Fibroblast of lung (primary cell): Measurements from ENCODE around the gene CORO2B. TPM values are rescaled to one million over a fixed set of nuclear protein-coding genes. Genes with fewer than 3 reads are reported as not detected.
A peak's percentile ranks its signal among the peaks of the same experiment; 100 is the strongest.

ENCODE experiments used
- DNase-seq, 2 donors: peaks; one replicate each; pipeline versions ENCODE4 v3.0.0 to v3.0.0-alpha.2; 2010; ENCODE audit warnings: low read depth in 2 of 2
- H2AFZ ChIP-seq: 2 replicates; pipeline ENCODE4 v1.5.1; 2012; ENCODE audit warnings: low read length, control low read depth, inconsistent platforms
- H3K27ac ChIP-seq: 2 replicates; pipeline ENCODE4 v1.5.1; 2011; ENCODE audit warnings: low read length, control low read depth; ENCODE audit not compliant: insufficient read depth
- H3K27me3 ChIP-seq: 2 replicates; pipeline ENCODE4 v1.5.1; 2011; ENCODE audit warnings: mild to moderate bottlenecking, low read length; ENCODE audit not compliant: control insufficient read depth, insufficient read depth
- H3K36me3 ChIP-seq: 2 replicates; pipeline ENCODE4 v1.5.1; 2011; ENCODE audit warnings: low read length; ENCODE audit not compliant: control insufficient read depth, insufficient read depth
- H3K4me1 ChIP-seq: 2 replicates; pipeline ENCODE4 v1.5.1; 2011; ENCODE audit warnings: low read length; ENCODE audit not compliant: control insufficient read depth, insufficient read depth; ENCODE audit errors: extremely low read depth
- H3K4me2 ChIP-seq: 2 replicates; pipeline ENCODE4 v1.5.1; 2011; ENCODE audit warnings: low read length, control low read depth; ENCODE audit not compliant: insufficient read depth; ENCODE audit errors: extremely low read depth
- H3K4me3 ChIP-seq, 4 experiments: fragments of 200-600 bp in 1 of 4; sonication (generic) in 1 of 4; replicated peaks in 1 of 4; 2 replicates each; pipeline ENCODE4 v1.5.1; 2011 to 2016; ENCODE audit warnings: low read length in 4 of 4, low read depth in 3 of 4, mild to moderate bottlenecking in 3 of 4, control low read depth in 2 of 4, inconsistent platforms in 1 of 4, mixed read lengths in 1 of 4; ENCODE audit not compliant: insufficient read depth in 1 of 4; ENCODE audit errors: control extremely low read depth in 1 of 4
- H3K79me2 ChIP-seq: 2 replicates; pipeline ENCODE4 v1.5.1; 2012; ENCODE audit warnings: mild to moderate bottlenecking, low read length, inconsistent platforms; ENCODE audit not compliant: control insufficient read depth, insufficient read depth
- H3K9ac ChIP-seq: 2 replicates; pipeline ENCODE4 v1.5.1; 2011; ENCODE audit warnings: mild to moderate bottlenecking, low read length, control low read depth; ENCODE audit not compliant: insufficient read depth
- H3K9me3 ChIP-seq: 2 replicates; pipeline ENCODE4 v1.5.1; 2012; ENCODE audit warnings: low read depth, low read length; ENCODE audit not compliant: control insufficient read depth, insufficient read depth
- H4K20me1 ChIP-seq: 2 replicates; pipeline ENCODE4 v1.5.1; 2011; ENCODE audit warnings: low read length; ENCODE audit not compliant: control insufficient read depth, insufficient read depth; ENCODE audit errors: extremely low read depth
- CTCF ChIP-seq, 2 donors: IDR thresholded peaks in 1 of 2; conservative IDR thresholded peaks in 1 of 2; 1 replicate in 1 of 2; 2 replicates in 1 of 2; pipeline ENCODE4 v1.5.1; 2011 to 2012; ENCODE audit warnings: low read length in 2 of 2, control low read depth in 1 of 2, inconsistent platforms in 1 of 2, low read depth in 1 of 2, mild to moderate bottlenecking in 1 of 2
- EZH2 ChIP-seq: IDR thresholded peaks from 2 replicates; pipeline ENCODE4 v1.5.1; 2012; ENCODE audit warnings: low read length, control low read depth, mild to moderate bottlenecking; ENCODE audit errors: missing control alignments
- polyA plus RNA-seq, 2 donors: library from polyadenylated mRNA; depleted of rRNA in 1 of 2; stranded (reverse) in 1 of 2; unstranded in 1 of 2; fragments of >200 nt; gene quantifications; 2 replicates each; pipeline ENCODE4 v1.2.1, GENCODE V29; 2011 to 2012; ENCODE audit warnings: missing spikeins in 1 of 2
- total RNA-seq: library from RNA; depleted of rRNA; stranded (reverse); fragments of >200 nt; gene quantifications from 2 replicates; pipeline ENCODE4 v1.2.1, GENCODE V29; 2014

Gene CORO2B
- total and polyA plus RNA-seq, 2 donors (not counting 1 experiment from before 2014, with no cell fraction given), result 17.5 to 25.3 TPM

- Histone ChIP-seq H3K9ac (no peak overlapping the region), H3K27ac (no peak overlapping the region), H3K4me3 (no peak overlapping the region), H3K27me3 (no peaks in the 10 kb centered on the region), H3K4me2 (no peak overlapping the region), H2AFZ (no peak overlapping the region), H3K79me2 (no peaks in the 10 kb centered on the region), H3K36me3 (peaks cover 9% of the 10 kb centered on the region), H3K9me3 (no peaks in the 10 kb centered on the region), H3K4me1 (no peaks in the 10 kb centered on the region), H4K20me1 (no peaks in the 10 kb centered on the region)
- no peak for DNase-seq
- TF ChIP-seq EZH2, result no peak
- no peak for TF ChIP-seq CTCF (conservative IDR thresholded peaks at IDR 0.05 in 1 of 2, IDR thresholded peaks at IDR 0.05 in 1 of 2; ENCODE audit: low read depth in 1 of 2, low read length in 2 of 2)
Measured at GRCh38 chr15:68719051-68719450, 140.3 kb downstream of the CORO2B start.

- Histone ChIP-seq H3K4me2 (no peak overlapping the region), H4K20me1 (no peaks in the 10 kb centered on the region), H3K4me1 (no peaks in the 10 kb centered on the region), H3K27me3 (no peaks in the 10 kb centered on the region), H2AFZ (no peak overlapping the region), H3K79me2 (no peaks in the 10 kb centered on the region), H3K36me3 (peaks cover 7% of the 10 kb centered on the region), H3K27ac (no peak overlapping the region), H3K9me3 (no peaks in the 10 kb centered on the region), H3K9ac (no peak overlapping the region), H3K4me3 (no peak overlapping the region)
- TF ChIP-seq EZH2 (no peak), CTCF (conservative IDR thresholded peaks at IDR 0.05 in 1 of 2, IDR thresholded peaks at IDR 0.05 in 1 of 2; ENCODE audit: low read depth in 1 of 2, low read length in 2 of 2) (no peak)
- DNase-seq, result peak in 1 of 2 donors; percentile 43
Measured at GRCh38 chr15:68719672-68720071, 140.9 kb downstream of the CORO2B start.

- no peak overlapping the region for H3K4me2 ChIP-seq
- peaks cover 4% of the 10 kb centered on the region for H3K4me1 ChIP-seq
- H3K27me3 ChIP-seq, result no peaks in the 10 kb centered on the region
- peaks cover 3% of the 10 kb centered on the region for H3K36me3 ChIP-seq
- no peaks in the 10 kb centered on the region for H3K9me3 ChIP-seq
- no peak overlapping the region for H3K27ac ChIP-seq
- TF ChIP-seq CTCF (conservative IDR thresholded peaks at IDR 0.05 in 1 of 2, IDR thresholded peaks at IDR 0.05 in 1 of 2; ENCODE audit: low read depth in 1 of 2, low read length in 2 of 2), result no peak
- TF ChIP-seq EZH2, result no peak
- H3K4me3 ChIP-seq, result no peak overlapping the region
- no peaks in the 10 kb centered on the region for H4K20me1 ChIP-seq
- no peak overlapping the region for H3K9ac ChIP-seq
- no peaks in the 10 kb centered on the region for H3K79me2 ChIP-seq
- H2AFZ ChIP-seq, result no peak overlapping the region
- no peak for DNase-seq
Measured at GRCh38 chr15:68721886-68722285, 143.1 kb downstream of the CORO2B start.
